HL-60 (cell line): ENCODE measurements around the gene ITGB2.

Experiments used
- DNase-seq, 2 experiments: peaks; one replicate each; pipeline ENCODE4 v3.0.0-alpha.2; 2010 to 2020; ENCODE audit warnings: low read depth in 1 of 2, low spot score in 1 of 2
- H3K27ac ChIP-seq: fragments of 250-450 bp; sonication (Bioruptor Pico); replicated peaks from 2 replicates; pipeline ENCODE4 v1.5.1; 2020; ENCODE audit warnings: mild to moderate bottlenecking, moderate library complexity
- H3K27me3 ChIP-seq: fragments of 250-450 bp; sonication (Bioruptor Pico); 2 replicates; pipeline ENCODE4 v1.5.1; 2021; ENCODE audit warnings: mild to moderate bottlenecking, moderate library complexity; ENCODE audit not compliant: insufficient read depth, poor library complexity, severe bottlenecking
- H3K4me3 ChIP-seq: replicated peaks from 2 replicates; pipeline ENCODE4 v1.5.1; 2011; ENCODE audit warnings: mild to moderate bottlenecking, control low read depth, low read length; ENCODE audit not compliant: insufficient read depth
- GABPA ChIP-seq: IDR thresholded peaks from 2 replicates; pipeline ENCODE4 v1.6.1; 2012; ENCODE audit warnings: low read depth
- POLR2AphosphoS5 ChIP-seq: IDR thresholded peaks from 2 replicates; pipeline ENCODE4 v1.6.1; 2012; ENCODE audit warnings: low read depth
- SPI1 ChIP-seq: IDR thresholded peaks from 2 replicates; pipeline ENCODE4 v1.6.1; 2012; ENCODE audit warnings: low read depth, mild to moderate bottlenecking, borderline replicate concordance
- TF ChIP-seq, protein P1 (sequence below): IDR thresholded peaks from one replicate; pipeline ENCODE4 v1.5.1; 2011; ENCODE audit warnings: low read length, control low read depth, inconsistent platforms; ENCODE audit not compliant: insufficient read depth
- TF ChIP-seq, protein P2 (sequence below): IDR thresholded peaks from 2 replicates; pipeline ENCODE4 v1.6.1; 2012; ENCODE audit warnings: low read depth; ENCODE audit not compliant: insufficient replicate concordance

Gene ITGB2

DNA sequence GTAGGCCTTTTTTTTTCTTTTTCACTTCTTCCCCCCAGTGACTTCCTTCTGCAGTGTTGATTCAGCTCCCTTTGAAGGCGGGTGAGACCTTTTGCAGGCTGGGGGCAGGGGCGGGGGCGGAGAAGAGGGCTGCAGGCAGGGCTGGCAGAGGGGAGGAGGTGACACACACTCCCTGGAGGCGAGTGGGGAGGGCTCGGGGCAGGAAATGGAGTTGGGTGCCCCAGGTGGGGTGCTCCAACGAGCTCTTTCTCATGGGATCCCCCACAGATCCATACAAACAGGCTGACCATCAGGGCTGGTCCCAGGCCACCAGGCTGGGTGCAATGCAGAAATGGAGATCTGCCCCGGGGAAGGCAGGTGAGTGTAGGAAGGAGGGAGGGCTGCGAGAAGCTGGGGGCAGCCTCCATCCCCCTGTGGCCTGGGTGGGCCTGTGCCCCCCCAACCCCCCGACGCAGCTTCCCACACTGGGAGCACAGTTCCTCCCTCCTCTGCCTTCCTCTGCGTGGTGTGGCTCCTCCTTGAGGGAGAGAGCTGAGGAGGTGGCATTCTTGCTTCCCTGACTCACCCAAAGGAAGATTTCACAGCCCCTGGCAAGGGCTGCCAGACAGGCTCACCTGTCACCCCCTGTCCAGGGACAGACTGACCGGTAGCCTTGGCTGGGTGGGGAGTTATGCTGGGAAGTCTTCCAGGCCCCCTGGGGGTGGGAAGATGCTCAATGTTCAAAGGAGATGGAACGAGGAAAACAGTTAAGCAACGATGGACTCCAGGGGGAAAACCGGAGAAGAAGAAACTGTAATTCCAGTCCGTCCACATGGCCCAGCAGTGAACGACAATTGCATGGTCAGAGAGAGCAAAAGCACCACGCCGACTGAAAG is 7.1 kb upstream of the ITGB2 start:
- H3K27me3 ChIP-seq: no peaks in the 10 kb centered on the region
- H3K4me3 ChIP-seq: peak overlapping the region; percentile 40
- peak overlapping the region; percentile 69 for H3K27ac ChIP-seq
- DNase-seq: peak; percentile 88 to 90
- TF ChIP-seq POLR2AphosphoS5 (peak; percentile 13; the same call in 1 of the 2 replicates), SPI1 (peak; percentile 70; the same call in 1 of the 2 replicates), GABPA (no peak)
- TF ChIP-seq, protein P1, sequence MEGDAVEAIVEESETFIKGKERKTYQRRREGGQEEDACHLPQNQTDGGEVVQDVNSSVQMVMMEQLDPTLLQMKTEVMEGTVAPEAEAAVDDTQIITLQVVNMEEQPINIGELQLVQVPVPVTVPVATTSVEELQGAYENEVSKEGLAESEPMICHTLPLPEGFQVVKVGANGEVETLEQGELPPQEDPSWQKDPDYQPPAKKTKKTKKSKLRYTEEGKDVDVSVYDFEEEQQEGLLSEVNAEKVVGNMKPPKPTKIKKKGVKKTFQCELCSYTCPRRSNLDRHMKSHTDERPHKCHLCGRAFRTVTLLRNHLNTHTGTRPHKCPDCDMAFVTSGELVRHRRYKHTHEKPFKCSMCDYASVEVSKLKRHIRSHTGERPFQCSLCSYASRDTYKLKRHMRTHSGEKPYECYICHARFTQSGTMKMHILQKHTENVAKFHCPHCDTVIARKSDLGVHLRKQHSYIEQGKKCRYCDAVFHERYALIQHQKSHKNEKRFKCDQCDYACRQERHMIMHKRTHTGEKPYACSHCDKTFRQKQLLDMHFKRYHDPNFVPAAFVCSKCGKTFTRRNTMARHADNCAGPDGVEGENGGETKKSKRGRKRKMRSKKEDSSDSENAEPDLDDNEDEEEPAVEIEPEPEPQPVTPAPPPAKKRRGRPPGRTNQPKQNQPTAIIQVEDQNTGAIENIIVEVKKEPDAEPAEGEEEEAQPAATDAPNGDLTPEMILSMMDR: no peak
- TF ChIP-seq, protein P2, sequence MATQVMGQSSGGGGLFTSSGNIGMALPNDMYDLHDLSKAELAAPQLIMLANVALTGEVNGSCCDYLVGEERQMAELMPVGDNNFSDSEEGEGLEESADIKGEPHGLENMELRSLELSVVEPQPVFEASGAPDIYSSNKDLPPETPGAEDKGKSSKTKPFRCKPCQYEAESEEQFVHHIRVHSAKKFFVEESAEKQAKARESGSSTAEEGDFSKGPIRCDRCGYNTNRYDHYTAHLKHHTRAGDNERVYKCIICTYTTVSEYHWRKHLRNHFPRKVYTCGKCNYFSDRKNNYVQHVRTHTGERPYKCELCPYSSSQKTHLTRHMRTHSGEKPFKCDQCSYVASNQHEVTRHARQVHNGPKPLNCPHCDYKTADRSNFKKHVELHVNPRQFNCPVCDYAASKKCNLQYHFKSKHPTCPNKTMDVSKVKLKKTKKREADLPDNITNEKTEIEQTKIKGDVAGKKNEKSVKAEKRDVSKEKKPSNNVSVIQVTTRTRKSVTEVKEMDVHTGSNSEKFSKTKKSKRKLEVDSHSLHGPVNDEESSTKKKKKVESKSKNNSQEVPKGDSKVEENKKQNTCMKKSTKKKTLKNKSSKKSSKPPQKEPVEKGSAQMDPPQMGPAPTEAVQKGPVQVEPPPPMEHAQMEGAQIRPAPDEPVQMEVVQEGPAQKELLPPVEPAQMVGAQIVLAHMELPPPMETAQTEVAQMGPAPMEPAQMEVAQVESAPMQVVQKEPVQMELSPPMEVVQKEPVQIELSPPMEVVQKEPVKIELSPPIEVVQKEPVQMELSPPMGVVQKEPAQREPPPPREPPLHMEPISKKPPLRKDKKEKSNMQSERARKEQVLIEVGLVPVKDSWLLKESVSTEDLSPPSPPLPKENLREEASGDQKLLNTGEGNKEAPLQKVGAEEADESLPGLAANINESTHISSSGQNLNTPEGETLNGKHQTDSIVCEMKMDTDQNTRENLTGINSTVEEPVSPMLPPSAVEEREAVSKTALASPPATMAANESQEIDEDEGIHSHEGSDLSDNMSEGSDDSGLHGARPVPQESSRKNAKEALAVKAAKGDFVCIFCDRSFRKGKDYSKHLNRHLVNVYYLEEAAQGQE: no peak

DNA sequence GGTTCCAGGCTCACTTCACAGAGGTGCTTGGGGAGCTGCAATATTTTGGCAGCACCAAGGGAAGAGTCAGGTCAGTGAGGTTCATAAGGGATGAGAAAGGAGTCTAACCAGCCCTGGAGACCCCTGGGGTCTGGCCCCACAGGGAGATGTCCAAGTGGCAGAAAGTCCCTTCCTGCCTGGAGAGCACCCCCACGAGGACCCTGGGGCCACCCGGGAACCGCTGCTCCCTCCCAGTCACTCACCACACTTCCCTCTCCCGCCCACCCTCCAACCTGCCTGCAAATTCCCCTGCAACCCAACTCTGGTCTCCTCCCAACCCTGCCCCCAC is 6.5 kb upstream of the ITGB2 start:
- Histone ChIP-seq H3K4me3 (peak overlapping the region; percentile 6; the same call in 1 of the 2 replicates), H3K27me3 (no peaks in the 10 kb centered on the region), H3K27ac (peak overlapping the region; percentile 69)
- no peak for DNase-seq
- no peak for TF ChIP-seq POLR2AphosphoS5
- TF ChIP-seq, protein P1: no peak
- TF ChIP-seq, protein P2: no peak
- no peak for TF ChIP-seq SPI1
- no peak for TF ChIP-seq GABPA

DNA sequence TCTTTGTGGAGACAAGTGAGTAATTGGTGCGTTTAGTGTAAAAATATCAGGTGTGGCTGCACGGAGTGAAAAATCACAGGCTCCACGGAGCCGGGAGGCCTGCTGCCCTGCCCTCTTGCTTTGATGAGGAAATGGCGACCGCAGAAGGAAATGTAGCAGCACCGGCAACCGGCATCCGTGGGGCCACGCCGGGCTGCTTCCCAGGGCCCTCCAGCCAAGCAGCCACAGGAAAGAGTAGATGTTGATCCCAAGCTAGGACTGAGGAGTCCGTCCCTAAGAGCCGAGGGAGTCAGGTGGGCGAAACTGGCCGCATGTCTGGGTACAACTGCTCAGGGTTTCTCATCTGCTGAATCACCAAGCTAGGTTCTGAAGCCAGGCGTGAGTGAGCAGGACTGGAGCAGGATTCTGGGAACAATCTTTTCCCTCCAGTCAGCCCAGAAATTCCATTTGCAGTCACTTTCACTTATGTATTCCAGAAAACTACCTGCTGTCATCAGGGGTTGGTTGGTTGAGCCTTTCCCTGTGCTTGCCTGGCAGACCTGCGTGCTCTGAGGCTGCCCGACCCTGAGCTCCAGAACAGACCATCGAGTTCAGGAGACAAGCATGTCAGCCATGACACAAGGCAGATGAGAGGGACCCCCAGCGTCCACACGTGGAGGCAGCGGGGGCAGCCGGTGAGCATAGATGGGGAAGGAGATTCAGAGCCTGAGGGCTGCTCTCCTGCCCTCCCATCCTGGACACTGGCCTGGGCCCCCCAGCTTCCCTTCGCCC is 5.8 kb upstream of the ITGB2 start:
- Histone ChIP-seq H3K27ac (peak overlapping the region; percentile 69), H3K27me3 (no peaks in the 10 kb centered on the region), H3K4me3 (no peak overlapping the region)
- TF ChIP-seq SPI1: no peak
- TF ChIP-seq, protein P1: no peak
- TF ChIP-seq, protein P2: no peak
- no peak for TF ChIP-seq POLR2AphosphoS5
- no peak for TF ChIP-seq GABPA
- DNase-seq: peak; percentile 69 to 74
